ENCODE data around the gene CYB561A3.

The CYB561A3 gene

DNA sequence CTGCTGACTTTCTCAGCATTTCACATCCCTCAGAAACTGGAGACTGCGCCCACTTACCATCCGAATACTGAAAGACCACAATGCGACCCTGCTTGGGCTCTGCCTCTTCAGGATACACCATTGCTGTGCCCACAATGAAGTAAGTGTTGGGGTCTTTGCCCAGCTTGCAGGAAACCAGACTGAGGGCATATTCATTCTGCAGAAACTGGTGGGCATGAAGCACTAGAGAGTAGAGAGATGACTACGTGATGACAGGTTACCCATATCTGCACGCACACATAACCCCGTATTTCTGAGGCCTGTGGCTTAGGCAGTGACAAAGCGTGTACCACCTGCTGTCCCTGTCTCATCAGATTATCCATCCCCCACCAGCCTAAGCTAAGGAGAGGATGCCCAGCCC lies 51.9 kb downstream of the CYB561A3 start:
- no peak for DNase-seq

DNA sequence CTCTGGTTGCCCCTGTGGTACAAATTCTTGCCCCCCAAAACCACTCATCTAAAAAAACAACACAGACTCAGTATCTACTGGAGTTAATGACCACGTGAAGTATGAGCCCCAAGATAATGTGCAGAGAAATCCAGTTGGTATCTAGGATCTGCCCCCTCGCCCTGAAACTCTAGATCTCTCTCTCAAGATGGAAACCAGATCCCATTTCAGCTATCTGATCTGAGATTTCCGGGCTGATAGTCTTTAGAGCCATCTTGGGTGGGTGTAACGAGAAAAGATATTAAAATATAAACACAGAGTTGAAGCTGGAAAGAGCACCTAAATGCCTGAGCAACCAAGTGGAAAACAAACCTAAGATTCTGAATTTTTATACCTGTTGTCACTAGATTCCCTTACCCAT lies 52.5 kb downstream of the CYB561A3 start:
- DNase-seq: no peak

DNA sequence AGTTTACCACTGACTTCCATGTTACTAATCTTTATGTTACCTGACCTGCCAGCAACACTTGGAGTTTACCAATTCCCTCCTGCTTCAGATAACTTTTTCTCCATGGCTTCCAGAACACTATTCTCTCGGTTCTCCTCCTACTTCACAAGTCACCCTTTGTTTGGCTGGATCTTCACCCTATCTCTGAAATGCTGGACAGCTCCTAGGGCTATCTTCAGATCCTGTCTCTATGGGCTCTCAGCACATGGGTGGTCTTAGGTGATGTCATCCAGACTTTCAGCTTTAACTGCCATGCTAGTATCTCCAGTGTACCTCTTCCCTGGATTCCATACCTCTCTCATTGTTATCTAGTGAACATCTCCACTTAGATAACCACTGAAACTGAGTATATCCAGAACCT lies 54.3 kb downstream of the CYB561A3 start:
- no peak for DNase-seq

DNA sequence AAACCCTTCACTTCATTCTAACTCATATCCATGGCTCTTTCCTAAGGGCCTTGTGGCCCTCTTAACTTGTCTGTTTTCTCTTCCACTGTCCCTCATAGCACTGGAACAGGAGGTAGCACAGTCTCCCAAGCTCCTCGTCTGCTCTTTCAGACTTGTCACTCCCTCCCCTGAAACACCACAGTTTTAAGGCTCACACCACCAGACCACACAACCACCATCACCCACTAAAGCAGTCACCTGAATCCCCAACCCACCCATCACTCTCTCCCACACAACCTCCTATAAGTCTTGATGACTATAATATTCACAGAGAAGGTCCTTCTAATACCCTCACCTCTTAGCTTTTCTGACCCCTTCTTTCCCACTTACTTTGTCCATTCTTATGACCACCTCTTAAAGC lies 55.5 kb downstream of the CYB561A3 start:
- no peak for DNase-seq

DNA sequence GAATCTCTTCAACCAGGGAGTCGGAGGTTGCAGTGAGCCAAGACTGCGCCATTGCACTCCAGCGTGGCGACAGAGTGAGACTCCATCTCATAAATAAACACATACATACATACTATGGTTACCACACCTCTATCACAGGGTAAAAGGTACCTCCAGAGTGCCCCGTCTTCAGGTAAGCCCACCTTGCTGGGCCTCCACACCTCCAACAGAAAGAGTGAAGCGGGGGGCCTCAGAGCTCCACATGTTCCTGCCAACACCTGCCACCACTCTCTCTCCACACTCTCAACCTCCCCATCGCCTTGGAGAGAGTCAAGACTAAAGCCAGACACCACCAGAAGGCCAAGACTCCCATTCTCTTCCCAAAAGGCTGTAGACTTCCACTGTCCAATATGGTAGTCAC lies 56.3 kb downstream of the CYB561A3 start:
- DNase-seq: no peak

DNA sequence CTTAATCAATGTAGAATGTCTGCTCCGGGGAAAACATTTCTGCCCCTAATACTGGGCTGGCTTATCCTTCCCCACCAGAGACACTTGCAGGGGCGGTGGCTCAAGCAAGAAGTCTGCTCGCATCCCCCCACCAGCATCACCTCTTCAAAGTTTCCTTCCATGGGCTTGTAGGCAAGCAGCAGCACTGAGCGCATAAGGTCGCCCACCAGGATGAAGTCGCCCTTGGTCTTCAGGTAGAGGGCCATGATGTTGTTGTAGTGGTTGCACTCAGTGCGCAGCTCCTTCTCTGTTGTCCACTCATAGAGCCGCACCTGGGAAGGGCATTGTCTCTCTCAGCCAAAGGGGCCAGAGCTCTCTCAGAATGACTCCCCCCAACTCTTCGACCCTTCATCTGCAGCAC lies 58.0 kb downstream of the CYB561A3 start:
- DNase-seq: no peak

DNA sequence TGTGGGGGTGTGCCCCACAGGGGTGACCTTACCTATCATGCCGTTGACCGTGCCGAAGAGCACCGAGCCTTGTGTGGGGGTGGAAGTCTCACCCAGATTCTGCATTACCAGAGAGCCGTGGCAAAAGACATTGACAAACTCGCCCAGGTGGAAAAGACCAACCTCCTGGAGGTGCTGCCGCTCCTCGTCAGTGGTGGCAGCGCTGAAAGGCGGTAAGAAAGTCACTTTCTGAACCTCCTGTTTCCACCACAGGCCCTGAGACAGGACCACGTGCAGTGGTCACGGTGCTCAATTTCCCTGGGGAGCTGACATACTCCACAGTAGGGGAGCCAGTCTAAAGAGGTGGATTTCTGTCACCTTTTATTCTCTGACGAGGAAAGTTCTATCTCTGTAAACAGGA lies 59.1 kb downstream of the CYB561A3 start:
- DNase-seq: no peak

All from CD4-positive, alpha-beta T cell treated with Interleukin-21 for 1 hour (primary cell).